Muscle layer of duodenum (tissue), 2 donors: ENCODE measurements around the gene TSPAN7.

ENCODE experiments used
- H3K27ac ChIP-seq: one replicate; pipeline ENCODE4 v1.7.0; 2013; ENCODE audit warnings: mild to moderate bottlenecking, low read length
- H3K27me3 ChIP-seq: one replicate; pipeline ENCODE4 v1.7.0; 2013; ENCODE audit warnings: low read depth, mild to moderate bottlenecking, control low read depth, low read length
- H3K36me3 ChIP-seq, 2 donors: one replicate each; pipeline ENCODE4 v1.7.0; 2013; ENCODE audit warnings: low read length in 2 of 2, control low read depth in 1 of 2, mild to moderate bottlenecking in 1 of 2; ENCODE audit not compliant: insufficient read depth in 2 of 2, control insufficient read depth in 1 of 2
- H3K4me1 ChIP-seq, 2 donors: one replicate each; pipeline ENCODE4 v1.7.0; 2013; ENCODE audit warnings: low read length in 2 of 2, mild to moderate bottlenecking in 2 of 2, control low read depth in 1 of 2, moderate library complexity in 1 of 2; ENCODE audit not compliant: insufficient read depth in 2 of 2, control insufficient read depth in 1 of 2
- H3K4me3 ChIP-seq, 2 donors: one replicate each; pipeline ENCODE4 v1.7.0; 2013; ENCODE audit warnings: low read length in 2 of 2, low read depth in 1 of 2, mild to moderate bottlenecking in 1 of 2
- H3K9me3 ChIP-seq, 2 donors: one replicate each; pipeline ENCODE4 v1.7.0; 2013; ENCODE audit warnings: low read length in 2 of 2, control low read depth in 1 of 2, mild to moderate bottlenecking in 1 of 2; ENCODE audit not compliant: control insufficient read depth in 1 of 2
- donor health status: healthy.

The TSPAN7 gene

DNA sequence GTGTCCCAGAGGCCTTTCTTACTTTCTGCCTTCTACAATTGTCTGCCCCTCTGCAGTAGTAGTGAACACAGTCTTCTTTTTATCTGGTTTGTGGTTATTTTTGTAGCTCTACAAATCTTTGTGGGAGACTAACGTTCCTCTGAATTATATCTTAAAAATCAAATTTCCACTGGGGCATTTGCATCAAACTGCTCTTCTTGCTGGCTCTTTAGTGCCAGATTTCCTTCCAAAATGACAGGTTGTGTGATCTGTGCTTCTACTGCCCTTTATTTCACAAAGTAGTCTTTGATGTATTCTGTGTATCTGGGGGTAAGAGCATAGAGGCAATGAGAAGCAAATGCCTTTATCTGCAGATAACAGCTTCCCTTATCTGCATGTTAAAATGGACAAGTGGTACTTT lies 34.5 kb downstream of the TSPAN7 start:
- no peaks in the 10 kb centered on the region for H3K36me3 ChIP-seq
- H3K27ac ChIP-seq = no peak overlapping the region
- no peaks in the 10 kb centered on the region for H3K27me3 ChIP-seq
- no peaks in the 10 kb centered on the region for H3K4me1 ChIP-seq
- peaks cover 0 to 2% of the 10 kb centered on the region in 2 donors for H3K9me3 ChIP-seq
- H3K4me3 ChIP-seq = no peak overlapping the region

DNA sequence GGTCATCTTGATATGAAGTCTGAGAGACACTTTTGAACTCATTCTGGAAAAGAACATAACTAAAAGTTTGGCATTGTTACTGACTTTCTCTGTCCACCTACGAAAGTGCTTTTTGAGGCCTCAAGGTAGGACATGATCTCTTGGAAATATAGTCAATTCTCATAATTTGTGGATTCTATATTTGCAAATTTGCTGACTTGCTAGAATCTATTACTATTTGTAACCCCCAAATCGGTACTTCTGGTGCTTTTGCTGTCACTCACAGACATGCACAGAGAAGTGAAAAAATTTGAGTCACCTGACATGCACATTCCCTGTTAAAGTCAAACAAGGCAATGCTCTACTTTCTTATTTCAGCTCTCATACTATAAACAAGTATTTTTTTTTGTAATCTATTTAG lies 35.6 kb downstream of the TSPAN7 start:
- H3K36me3 ChIP-seq = no peaks in the 10 kb centered on the region
- H3K9me3 ChIP-seq = no peaks in the 10 kb centered on the region
- no peaks in the 10 kb centered on the region for H3K27me3 ChIP-seq
- H3K4me1 ChIP-seq = no peaks in the 10 kb centered on the region
- no peak overlapping the region for H3K27ac ChIP-seq
- H3K4me3 ChIP-seq = no peak overlapping the region

DNA sequence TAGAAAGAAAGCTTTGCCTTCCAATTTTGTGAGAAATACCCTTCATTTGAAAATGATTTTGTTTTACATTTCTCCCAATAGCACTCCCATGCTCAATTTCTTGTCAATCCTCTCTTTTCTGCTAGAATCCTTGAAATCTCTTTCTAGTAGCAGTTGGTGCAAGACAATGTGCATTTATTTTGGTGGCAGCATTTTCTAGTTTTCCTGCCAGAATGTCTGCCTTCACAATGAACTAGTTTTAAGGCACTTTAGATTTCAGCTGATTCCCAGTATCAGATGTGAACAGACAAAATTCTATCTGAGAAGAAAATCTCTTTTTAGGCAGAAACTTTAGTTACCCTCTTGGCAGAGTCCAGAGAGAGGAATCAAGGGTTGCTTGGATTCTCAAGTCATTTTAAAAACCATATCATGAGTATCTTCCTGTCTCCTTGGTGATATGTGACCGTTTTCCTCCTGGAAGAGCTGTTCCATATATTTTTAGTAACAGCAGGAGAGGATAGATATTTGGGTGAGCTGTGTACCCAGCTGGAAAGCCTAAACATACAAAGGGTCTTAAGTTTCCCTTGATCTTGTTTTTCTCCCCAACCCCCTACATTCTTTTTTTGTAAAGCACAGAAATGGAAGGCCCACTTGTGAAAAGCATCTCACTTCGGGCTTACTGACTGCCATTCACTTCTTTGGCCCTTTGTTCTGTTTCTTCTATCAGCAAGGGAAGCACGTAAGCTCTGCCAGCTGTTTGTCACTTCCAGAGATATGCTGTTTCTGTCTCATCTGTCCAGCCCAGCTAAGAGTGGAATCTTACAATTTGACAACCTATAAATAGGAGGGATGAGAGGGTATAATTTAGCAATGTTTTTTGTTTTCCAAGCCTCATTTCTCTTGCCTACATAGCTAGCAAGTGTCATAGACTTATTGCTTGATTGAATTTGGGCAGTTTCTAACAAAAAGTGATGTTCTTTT lies 38.7 kb downstream of the TSPAN7 start:
- no peaks in the 10 kb centered on the region for H3K27me3 ChIP-seq
- H3K4me1 ChIP-seq = no peaks in the 10 kb centered on the region
- no peak overlapping the region for H3K27ac ChIP-seq
- no peaks in the 10 kb centered on the region for H3K36me3 ChIP-seq
- H3K4me3 ChIP-seq = no peak overlapping the region
- no peaks in the 10 kb centered on the region for H3K9me3 ChIP-seq

DNA sequence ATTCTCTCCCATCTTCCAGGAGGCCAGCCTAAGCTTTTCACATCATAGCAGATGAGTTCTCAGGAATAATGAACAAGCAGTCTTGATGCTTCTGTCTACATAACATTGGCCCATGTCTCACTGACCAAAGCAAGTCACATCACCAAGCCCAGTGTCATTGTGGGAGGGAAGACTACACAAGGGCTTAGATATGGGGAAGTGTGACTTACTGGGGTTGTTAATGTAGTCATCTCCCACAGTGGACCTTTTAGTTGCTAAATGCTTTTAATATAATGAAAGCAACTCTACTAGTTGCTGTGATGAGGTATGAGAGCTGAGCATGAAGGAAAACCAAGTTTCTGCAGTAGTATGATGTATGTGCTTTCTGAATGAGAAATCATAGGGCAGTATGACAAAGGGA lies 40.5 kb downstream of the TSPAN7 start:
- Histone ChIP-seq H3K4me1 (no peaks in the 10 kb centered on the region), H3K27me3 (no peaks in the 10 kb centered on the region), H3K9me3 (no peaks in the 10 kb centered on the region), H3K27ac (no peak overlapping the region), H3K36me3 (no peaks in the 10 kb centered on the region), H3K4me3 (no peak overlapping the region)

DNA sequence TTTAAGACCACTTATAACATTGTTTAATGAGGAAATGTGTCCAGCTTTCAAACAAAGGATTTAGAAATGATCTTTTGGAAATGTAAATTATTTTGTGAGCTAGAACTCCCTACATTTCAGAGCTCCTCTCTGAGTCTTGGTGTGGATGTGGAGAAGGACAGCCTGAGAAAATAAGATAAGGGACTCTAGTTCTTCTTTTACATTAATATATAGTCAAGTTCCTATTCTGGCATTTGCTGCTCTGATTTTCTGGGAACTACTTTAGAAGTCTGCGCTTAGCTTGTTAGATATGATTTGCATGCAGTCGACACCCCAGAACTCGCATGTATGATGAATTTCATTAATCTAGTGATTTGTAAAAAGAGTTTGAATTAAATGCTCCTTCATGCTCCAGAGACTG lies 45.5 kb downstream of the TSPAN7 start:
- no peaks in the 10 kb centered on the region for H3K9me3 ChIP-seq
- H3K4me1 ChIP-seq = no peaks in the 10 kb centered on the region
- H3K4me3 ChIP-seq = no peak overlapping the region
- H3K27me3 ChIP-seq = no peaks in the 10 kb centered on the region
- no peak overlapping the region for H3K27ac ChIP-seq
- H3K36me3 ChIP-seq = no peaks in the 10 kb centered on the region

DNA sequence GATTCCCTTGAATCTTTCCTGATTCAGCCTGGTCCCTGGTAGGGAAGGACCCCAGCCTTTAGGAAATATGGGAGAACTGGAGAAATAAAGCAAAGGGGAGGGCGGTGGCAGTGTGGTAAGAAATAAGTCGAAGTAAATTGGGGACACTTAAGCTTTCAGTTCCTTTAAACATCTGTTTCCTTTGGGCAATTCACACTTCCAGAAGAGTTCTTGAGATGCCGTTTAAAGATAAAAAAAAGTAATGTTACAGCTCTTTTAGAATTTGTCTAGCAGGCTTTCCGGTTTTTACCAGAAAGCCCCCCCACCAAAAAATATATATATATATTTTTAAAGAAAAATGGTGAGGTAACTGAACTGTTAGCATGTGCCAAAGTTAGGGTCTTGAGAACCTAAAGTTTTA lies 46.6 kb downstream of the TSPAN7 start:
- Histone ChIP-seq H3K27me3 (no peaks in the 10 kb centered on the region), H3K9me3 (no peaks in the 10 kb centered on the region), H3K36me3 (no peaks in the 10 kb centered on the region), H3K4me1 (no peaks in the 10 kb centered on the region), H3K4me3 (no peak overlapping the region), H3K27ac (no peak overlapping the region)

DNA sequence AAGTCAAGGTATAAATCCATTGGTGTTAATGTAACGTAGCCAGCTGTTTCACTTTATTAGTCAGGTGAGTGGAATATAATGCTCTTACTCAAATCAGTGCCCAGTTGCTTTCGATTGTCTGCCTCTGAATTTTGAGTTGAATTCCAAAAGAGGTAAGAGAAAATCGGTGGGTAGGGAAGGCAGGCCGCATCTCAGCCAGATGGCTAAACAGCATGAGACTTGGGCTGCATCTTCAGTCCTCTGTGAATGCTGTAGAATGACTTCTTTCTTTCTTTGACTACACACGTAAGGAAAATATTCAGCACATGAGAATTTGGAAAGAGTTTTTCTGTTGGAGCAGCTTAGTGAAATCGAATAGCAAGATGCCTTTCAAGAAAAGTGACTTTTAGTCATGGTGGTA lies 49.5 kb downstream of the TSPAN7 start:
- Histone ChIP-seq H3K4me1 (no peaks in the 10 kb centered on the region), H3K36me3 (no peaks in the 10 kb centered on the region), H3K27ac (no peak overlapping the region), H3K27me3 (no peaks in the 10 kb centered on the region), H3K4me3 (no peak overlapping the region), H3K9me3 (no peaks in the 10 kb centered on the region)

DNA sequence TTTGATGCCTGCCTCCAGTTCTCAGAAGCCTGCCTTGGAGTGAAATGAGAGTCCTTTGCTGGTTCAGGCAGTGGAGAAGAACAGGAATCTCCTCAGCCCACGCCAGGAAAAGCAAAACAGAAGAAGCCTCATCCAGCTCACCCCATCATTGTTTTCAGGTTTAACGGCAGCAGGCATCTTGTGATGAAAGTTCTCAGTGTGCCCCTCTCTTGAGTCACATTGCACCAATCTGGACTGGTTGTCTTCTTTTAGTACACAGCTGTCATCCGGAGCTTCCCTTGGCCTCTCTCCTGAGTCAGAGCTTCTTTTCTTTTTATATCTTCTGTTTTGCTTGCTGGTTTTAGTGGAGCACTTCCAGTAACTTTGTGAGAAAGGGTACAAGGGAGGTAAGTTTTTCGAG lies 50.9 kb downstream of the TSPAN7 start:
- H3K27ac ChIP-seq = no peak overlapping the region
- no peaks in the 10 kb centered on the region for H3K27me3 ChIP-seq
- no peaks in the 10 kb centered on the region for H3K36me3 ChIP-seq
- H3K4me1 ChIP-seq = no peaks in the 10 kb centered on the region
- H3K9me3 ChIP-seq = no peaks in the 10 kb centered on the region
- no peak overlapping the region for H3K4me3 ChIP-seq

DNA sequence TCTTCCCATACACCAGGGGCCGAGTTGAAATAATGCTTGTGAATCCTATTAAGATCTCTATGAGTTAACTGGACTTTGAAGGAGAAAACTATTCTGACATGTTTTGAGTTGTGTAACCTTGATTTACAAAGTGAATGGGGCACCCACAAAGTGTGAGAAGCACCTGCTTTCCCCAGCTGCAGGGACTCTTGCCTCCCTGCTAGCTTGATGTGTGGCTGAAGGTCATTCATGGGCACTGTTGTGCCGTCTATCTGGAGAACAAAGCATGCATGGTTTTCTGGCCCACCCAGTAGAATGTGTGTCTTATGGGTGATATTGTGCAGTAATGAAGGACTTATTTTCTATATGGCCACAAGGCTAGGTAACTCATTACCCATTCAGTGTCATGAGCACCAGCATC lies 53.1 kb downstream of the TSPAN7 start:
- Histone ChIP-seq H3K4me3 (no peak overlapping the region), H3K4me1 (no peaks in the 10 kb centered on the region), H3K27ac (no peak overlapping the region)

DNA sequence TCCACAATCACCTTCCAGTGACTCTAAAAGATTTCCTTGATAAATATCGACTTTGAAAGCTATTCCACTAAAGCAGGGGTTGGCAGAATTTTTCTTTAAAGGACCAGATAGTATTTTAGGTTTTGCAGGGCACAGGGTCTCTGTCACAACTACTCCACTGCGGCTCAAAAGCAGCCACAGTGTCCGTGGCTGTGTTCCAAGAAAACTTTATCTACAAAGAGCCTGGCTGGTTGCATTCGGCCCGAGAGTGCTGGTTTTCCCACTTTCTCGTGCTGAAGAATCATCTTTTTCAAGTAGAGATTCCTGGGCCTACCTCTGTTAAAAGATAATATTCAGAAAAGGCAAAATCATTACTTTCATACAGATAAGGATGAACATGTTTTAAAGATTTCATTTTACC lies 55.6 kb downstream of the TSPAN7 start:
- Histone ChIP-seq H3K4me3 (no peak overlapping the region), H3K36me3 (no peaks in the 10 kb centered on the region), H3K27ac (no peak overlapping the region)

More for the DNA sequence above, 53.1 kb downstream of the TSPAN7 start:
- no peaks in the 10 kb centered on the region for H3K36me3 ChIP-seq
- no peaks in the 10 kb centered on the region for H3K9me3 ChIP-seq
- H3K27me3 ChIP-seq = no peaks in the 10 kb centered on the region

DNA sequence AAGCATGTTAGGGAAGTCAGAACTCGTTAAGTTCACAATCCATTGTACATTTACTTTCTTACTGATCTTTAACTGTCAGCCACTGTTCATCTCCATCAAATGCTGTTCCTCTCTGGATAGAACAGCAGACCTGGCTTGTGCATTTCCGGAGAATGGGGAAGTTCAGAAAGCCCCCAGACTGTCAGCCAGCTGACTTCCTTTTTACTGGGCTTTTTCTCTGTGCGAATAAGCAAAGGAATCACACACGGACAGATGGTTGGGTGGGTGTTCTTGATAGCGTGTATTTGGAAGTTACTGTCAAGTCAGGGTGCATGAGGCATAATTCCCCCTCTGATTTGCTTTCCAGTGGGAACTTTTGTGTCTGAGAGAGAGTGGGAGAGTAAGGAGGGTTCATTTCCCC lies 56.8 kb downstream of the TSPAN7 start:
- H3K4me1 ChIP-seq = no peaks in the 10 kb centered on the region
- H3K36me3 ChIP-seq = no peaks in the 10 kb centered on the region
- H3K4me3 ChIP-seq = no peak overlapping the region
- no peak overlapping the region for H3K27ac ChIP-seq
- no peaks in the 10 kb centered on the region for H3K27me3 ChIP-seq
- no peaks in the 10 kb centered on the region for H3K9me3 ChIP-seq

More for the DNA sequence above, 55.6 kb downstream of the TSPAN7 start:
- Histone ChIP-seq H3K27me3 (no peaks in the 10 kb centered on the region), H3K4me1 (no peaks in the 10 kb centered on the region), H3K9me3 (no peaks in the 10 kb centered on the region)

DNA sequence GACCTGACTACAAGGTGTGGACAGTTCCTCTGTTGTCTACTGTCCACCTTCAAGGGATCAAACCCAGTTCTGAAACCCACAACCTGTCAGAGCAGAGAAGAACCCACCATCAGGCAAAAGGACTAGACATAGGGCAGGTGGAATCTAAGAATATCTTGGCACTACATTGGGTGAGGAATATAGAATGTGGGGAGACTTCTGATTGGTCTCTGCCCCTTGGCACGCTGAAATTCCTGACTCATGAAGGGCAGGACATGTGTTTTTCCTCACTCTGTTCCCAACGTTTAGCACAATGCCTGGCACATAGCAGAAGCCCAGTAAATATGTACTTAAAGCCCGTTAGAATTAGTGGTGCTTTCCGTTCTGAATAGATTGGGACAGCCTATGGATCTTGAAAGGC lies 59.3 kb downstream of the TSPAN7 start:
- H3K27ac ChIP-seq = no peak overlapping the region
- no peaks in the 10 kb centered on the region for H3K36me3 ChIP-seq
- no peaks in the 10 kb centered on the region for H3K4me1 ChIP-seq
- no peaks in the 10 kb centered on the region for H3K9me3 ChIP-seq
- no peak overlapping the region for H3K4me3 ChIP-seq
- no peaks in the 10 kb centered on the region for H3K27me3 ChIP-seq
